CD4-positive, alpha-beta T cell (primary cell): ENCODE data around the gene JAM2. TPM values are rescaled to one million over a fixed set of nuclear protein-coding genes. Genes with fewer than 3 reads are reported as not detected.

ENCODE experiments used
- ATAC-seq: fragments of 200-7000 bp; cut with Tn5 transposase; one replicate; pipeline ENCODE4 v1.10.0; 2022; ENCODE audit warnings: mild to moderate bottlenecking; ENCODE audit not compliant: poor library complexity
- CTCF ChIA-PET: fragments of 350-600 bp; sonication (Branson Sonifier 250); formaldehyde crosslinking; loops from one replicate; lab custom pipeline; 2021; ENCODE audit warnings: antibody characterized with exemption, inconsistent platforms; lab: Charles Lee
- POLR2A ChIA-PET: fragments of 350-600 bp; sonication (Branson Sonifier 250); formaldehyde crosslinking; loops from one replicate; lab custom pipeline; 2021; ENCODE audit warnings: antibody characterized with exemption, inconsistent platforms; lab: Charles Lee
- DNase-seq, 14 experiments: peaks; one replicate each; pipeline ENCODE4 v3.0.0-alpha.2; 2013 to 2020; ENCODE audit warnings: mixed read lengths in 2 of 14
- H3K27ac ChIP-seq, 2 donors: one replicate each; pipeline versions ENCODE4 v1.5.1 to v1.7.0; 2013; ENCODE audit warnings: low read length in 2 of 2, low read depth in 1 of 2, mild to moderate bottlenecking in 1 of 2
- H3K27me3 ChIP-seq, 2 experiments: 1 replicate in 1 of 2; 2 replicates in 1 of 2; pipeline versions ENCODE4 v1.6.1 to v1.7.0; 2013; ENCODE audit warnings: low read length in 2 of 2, control low read depth in 1 of 2, mild to moderate bottlenecking in 1 of 2, moderate library complexity in 1 of 2; ENCODE audit not compliant: insufficient read depth in 2 of 2, control insufficient read depth in 1 of 2
- H3K36me3 ChIP-seq: one replicate; pipeline ENCODE4 v1.6.1; 2013; ENCODE audit warnings: low read length, control low read depth; ENCODE audit not compliant: insufficient read depth
- H3K4me1 ChIP-seq: one replicate; pipeline ENCODE4 v1.6.1; 2013; ENCODE audit warnings: low read length, control low read depth; ENCODE audit not compliant: insufficient read depth
- H3K4me3 ChIP-seq: one replicate; pipeline ENCODE4 v1.5.1; 2013; ENCODE audit warnings: mild to moderate bottlenecking, low read length, moderate library complexity
- H3K9me3 ChIP-seq, 2 experiments: 1 replicate in 1 of 2; 2 replicates in 1 of 2; pipeline versions ENCODE4 v1.6.1 to v1.7.0; 2013; ENCODE audit warnings: low read length in 2 of 2, mild to moderate bottlenecking in 2 of 2, control low read depth in 1 of 2, moderate library complexity in 1 of 2; ENCODE audit not compliant: control insufficient read depth in 1 of 2, insufficient read depth in 1 of 2
- H3K27ac Mint-ChIP-seq: one replicate; pipeline ENCODE4 v1.8.0; 2020; ENCODE audit warnings: mixed read lengths
- H3K27me3 Mint-ChIP-seq: one replicate; pipeline ENCODE4 v1.8.0; 2021; ENCODE audit warnings: mixed read lengths
- H3K36me3 Mint-ChIP-seq: one replicate; pipeline ENCODE4 v1.8.0; 2021; ENCODE audit warnings: low read depth, mixed read lengths
- H3K4me1 Mint-ChIP-seq: one replicate; pipeline ENCODE4 v1.8.0; 2021; ENCODE audit warnings: low read depth, mixed read lengths
- H3K4me3 Mint-ChIP-seq: one replicate; pipeline ENCODE4 v1.8.0; 2020; ENCODE audit warnings: mild to moderate bottlenecking, mixed read lengths
- H3K9me3 Mint-ChIP-seq: one replicate; pipeline ENCODE4 v1.8.0; 2020; ENCODE audit warnings: mixed read lengths
- CTCF ChIP-seq: fragments of 200-600 bp; IDR thresholded peaks from one replicate; pipeline ENCODE4 v1.8.0; 2022; ENCODE audit warnings: antibody characterized with exemption, mild to moderate bottlenecking
- intact Hi-C, 2 experiments: fragments of 100-400 bp; cut with DNase I in 1 of 2; cut with micrococcal nuclease in 1 of 2; formaldehyde crosslinking; loops; one replicate each; pipeline versions ENCODE4 v1.15.1 to v1.9.0; 2023 to 2025; cut with DNase I, micrococcal nuclease
- total RNA-seq, 174 experiments: library from RNA in 2 of 174; stranded (reverse) in 2 of 174; gene quantifications; one replicate each; pipeline ENCODE4 v1.2.3 and lab custom pipeline; 2021 to 2026

JAM2 gene
- total RNA-seq, 2 experiments from 2014 or later = not detected

GRCh38 chr21:25615880-25616279, 23.2 kb upstream of the JAM2 start:
- no peak overlapping the region for H3K27ac ChIP-seq
- no peak for TF ChIP-seq CTCF
- H3K9me3 ChIP-seq = no peaks in the 10 kb centered on the region
- CTCF ChIA-PET = interaction anchor here (0.9 kb wide), 1 partner anchor 186 kb away, joined by 3 read pairs; no protein-coding TSS in a partner anchor
- POLR2A ChIA-PET = no interaction called here
- Mint-ChIP-seq H3K36me3 (no peaks in the 10 kb centered on the region), H3K9me3 (no peaks in the 10 kb centered on the region), H3K27me3 (no peaks in the 10 kb centered on the region), H3K27ac (no peak overlapping the region), H3K4me1 (no peaks in the 10 kb centered on the region), H3K4me3 (no peak overlapping the region)
- DNase-seq (no peak), ATAC-seq (no peak)
- no peak overlapping the region for H3K4me3 ChIP-seq
- no peaks in the 10 kb centered on the region for H3K36me3 ChIP-seq
- no peaks in the 10 kb centered on the region for H3K4me1 ChIP-seq
- intact Hi-C loops = no loop called here
- H3K27me3 ChIP-seq = no peaks in the 10 kb centered on the region

GRCh38 chr21:25619198-25619597, 19.9 kb upstream of the JAM2 start:
- H3K4me1 ChIP-seq = no peaks in the 10 kb centered on the region
- intact Hi-C loops = no loop called here
- Mint-ChIP-seq H3K27ac (no peak overlapping the region), H3K36me3 (no peaks in the 10 kb centered on the region), H3K4me1 (no peaks in the 10 kb centered on the region), H3K9me3 (no peaks in the 10 kb centered on the region), H3K27me3 (no peaks in the 10 kb centered on the region), H3K4me3 (no peak overlapping the region)
- H3K27ac ChIP-seq = no peak overlapping the region
- TF ChIP-seq CTCF = no peak
- CTCF ChIA-PET = no interaction called here
- H3K4me3 ChIP-seq = no peak overlapping the region
- POLR2A ChIA-PET = no interaction called here
- H3K9me3 ChIP-seq = no peaks in the 10 kb centered on the region
- DNase-seq (no peak), ATAC-seq (no peak)
- H3K27me3 ChIP-seq = no peaks in the 10 kb centered on the region
- H3K36me3 ChIP-seq = no peaks in the 10 kb centered on the region

- CTCF ChIA-PET = no interaction called here
- H3K27me3 Mint-ChIP-seq = no peaks in the 10 kb centered on the region
Measured at GRCh38 chr21:25624511-25624910, 14.5 kb upstream of the JAM2 start.

More at GRCh38 chr21:25624511-25624910, 14.5 kb upstream of the JAM2 start:
- no peak overlapping the region for H3K27ac Mint-ChIP-seq
- H3K4me3 Mint-ChIP-seq = no peak overlapping the region
- H3K36me3 Mint-ChIP-seq = no peaks in the 10 kb centered on the region
- H3K27me3 ChIP-seq = peaks cover 0 to 3% of the 10 kb centered on the region in 2 experiments
- no peaks in the 10 kb centered on the region for H3K36me3 ChIP-seq
- H3K27ac ChIP-seq = no peak overlapping the region
- ATAC-seq (no peak), DNase-seq (no peak)
- TF ChIP-seq CTCF = no peak
- H3K9me3 Mint-ChIP-seq = no peaks in the 10 kb centered on the region
- no peak overlapping the region for H3K4me3 ChIP-seq
- POLR2A ChIA-PET = no interaction called here
- H3K4me1 ChIP-seq = no peaks in the 10 kb centered on the region
- no peaks in the 10 kb centered on the region for H3K9me3 ChIP-seq
- H3K4me1 Mint-ChIP-seq = no peaks in the 10 kb centered on the region
- intact Hi-C loops = no loop called here
